GM12864 (cell line): ENCODE measurements around the gene HOXB4.

Experiments
- DNase-seq: peaks from one replicate; pipeline ENCODE4 v3.0.0-alpha.2; 2011; ENCODE audit warnings: low read depth
- H3K4me3 ChIP-seq: 2 replicates; pipeline ENCODE4 v1.5.1; 2011; ENCODE audit warnings: mild to moderate bottlenecking, low read depth, low read length, control low read depth
- TF ChIP-seq, protein P1 (sequence below): IDR thresholded peaks from 2 replicates; pipeline ENCODE4 v1.5.1; 2011; ENCODE audit warnings: low read depth, mild to moderate bottlenecking, moderate library complexity, low read length, control low read depth, inconsistent platforms; ENCODE audit errors: missing control alignments

HOXB4 gene

DNA sequence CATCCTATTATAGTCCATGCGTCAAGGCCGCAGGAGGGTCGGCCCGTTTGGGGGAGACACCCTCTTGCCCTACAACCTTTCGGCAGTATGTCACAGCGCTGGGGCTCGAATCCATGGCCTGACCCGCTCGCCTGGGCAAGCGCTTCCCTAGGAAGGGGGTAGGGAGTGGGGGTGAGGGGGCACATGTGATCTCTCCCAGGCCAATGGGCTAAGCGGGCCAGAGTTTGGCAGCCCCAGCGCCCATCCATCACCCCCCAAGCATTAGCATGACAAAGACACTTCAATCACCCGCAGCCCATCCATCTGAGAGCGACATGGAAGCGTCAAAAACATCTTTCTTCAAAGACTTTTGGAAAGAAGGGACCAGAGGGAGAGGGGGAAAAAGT lies 47.3 kb downstream of the HOXB4 start, which contains the start of gene HOXB1:
TSS of gene HOXB1 (minus strand) at position 125 of the 386 bp plus-strand sequence. CDS start at position 18, 107 bp downstream.
- no peak for DNase-seq
- TF ChIP-seq, protein P1, sequence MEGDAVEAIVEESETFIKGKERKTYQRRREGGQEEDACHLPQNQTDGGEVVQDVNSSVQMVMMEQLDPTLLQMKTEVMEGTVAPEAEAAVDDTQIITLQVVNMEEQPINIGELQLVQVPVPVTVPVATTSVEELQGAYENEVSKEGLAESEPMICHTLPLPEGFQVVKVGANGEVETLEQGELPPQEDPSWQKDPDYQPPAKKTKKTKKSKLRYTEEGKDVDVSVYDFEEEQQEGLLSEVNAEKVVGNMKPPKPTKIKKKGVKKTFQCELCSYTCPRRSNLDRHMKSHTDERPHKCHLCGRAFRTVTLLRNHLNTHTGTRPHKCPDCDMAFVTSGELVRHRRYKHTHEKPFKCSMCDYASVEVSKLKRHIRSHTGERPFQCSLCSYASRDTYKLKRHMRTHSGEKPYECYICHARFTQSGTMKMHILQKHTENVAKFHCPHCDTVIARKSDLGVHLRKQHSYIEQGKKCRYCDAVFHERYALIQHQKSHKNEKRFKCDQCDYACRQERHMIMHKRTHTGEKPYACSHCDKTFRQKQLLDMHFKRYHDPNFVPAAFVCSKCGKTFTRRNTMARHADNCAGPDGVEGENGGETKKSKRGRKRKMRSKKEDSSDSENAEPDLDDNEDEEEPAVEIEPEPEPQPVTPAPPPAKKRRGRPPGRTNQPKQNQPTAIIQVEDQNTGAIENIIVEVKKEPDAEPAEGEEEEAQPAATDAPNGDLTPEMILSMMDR, result no peak
- no peak within 1 kb of the TSS for H3K4me3 ChIP-seq

DNA sequence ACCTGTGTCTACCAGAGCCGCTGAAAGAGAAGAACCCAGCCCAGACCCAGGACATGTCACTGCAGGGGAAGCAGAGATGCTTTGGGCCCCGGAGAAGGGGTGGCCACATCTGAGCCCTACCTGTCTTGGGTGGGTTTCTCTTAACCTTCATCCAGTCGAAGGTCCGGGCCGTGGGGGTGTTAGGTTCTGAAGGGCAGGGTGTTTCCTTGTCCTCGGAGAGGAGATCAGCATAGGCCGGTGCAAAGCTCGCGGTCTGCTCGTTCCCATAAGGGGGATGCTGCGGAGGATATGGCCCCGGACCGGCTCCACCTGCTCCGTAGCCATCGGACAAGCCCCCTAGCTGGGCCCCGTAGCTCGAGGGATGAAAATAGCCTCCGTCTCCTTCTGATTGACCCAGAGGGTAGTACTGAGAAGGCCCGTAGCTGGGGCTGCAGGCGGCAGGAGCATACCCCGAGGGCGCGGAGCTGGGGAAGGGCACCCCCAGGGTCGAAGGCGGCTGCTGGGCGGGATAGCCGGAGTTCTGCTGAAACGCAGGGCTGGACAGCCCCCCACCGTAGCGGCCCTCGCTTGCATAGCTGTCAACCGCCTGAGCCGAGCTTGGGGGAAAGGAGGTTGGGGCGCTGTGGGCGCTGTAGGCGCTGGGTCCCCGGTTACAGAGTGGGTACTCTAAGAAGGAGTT lies 47.8 kb downstream of the HOXB4 start:
- TF ChIP-seq, protein P1, result no peak
- H3K4me3 ChIP-seq, result no peak overlapping the region

DNA sequence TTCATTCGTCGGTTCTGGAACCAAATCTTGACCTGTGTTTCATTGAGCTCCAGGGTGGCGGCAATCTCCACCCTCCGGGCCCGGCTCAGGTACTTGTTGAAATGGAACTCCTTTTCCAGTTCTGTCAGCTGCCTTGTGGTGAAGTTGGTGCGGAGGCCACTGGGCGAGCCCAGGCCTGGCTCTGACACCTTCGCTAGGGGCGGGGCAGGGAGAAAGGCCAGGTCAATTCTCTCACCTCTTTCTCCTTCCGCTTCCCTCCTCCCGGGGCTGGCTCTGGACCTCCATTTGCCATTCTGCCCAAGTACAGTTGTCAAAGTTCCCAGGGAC lies 48.5 kb downstream of the HOXB4 start:
- no peak overlapping the region for H3K4me3 ChIP-seq
- TF ChIP-seq, protein P1, result no peak
- no peak for DNase-seq

More for the DNA sequence above, 47.8 kb downstream of the HOXB4 start:
- DNase-seq, result no peak

GRCh38 chr17:48528936-48529682 lies 49.0 kb downstream of the HOXB4 start:
- H3K4me3 ChIP-seq, result no peak overlapping the region
- TF ChIP-seq, protein P1, result no peak
- DNase-seq, result no peak

DNA sequence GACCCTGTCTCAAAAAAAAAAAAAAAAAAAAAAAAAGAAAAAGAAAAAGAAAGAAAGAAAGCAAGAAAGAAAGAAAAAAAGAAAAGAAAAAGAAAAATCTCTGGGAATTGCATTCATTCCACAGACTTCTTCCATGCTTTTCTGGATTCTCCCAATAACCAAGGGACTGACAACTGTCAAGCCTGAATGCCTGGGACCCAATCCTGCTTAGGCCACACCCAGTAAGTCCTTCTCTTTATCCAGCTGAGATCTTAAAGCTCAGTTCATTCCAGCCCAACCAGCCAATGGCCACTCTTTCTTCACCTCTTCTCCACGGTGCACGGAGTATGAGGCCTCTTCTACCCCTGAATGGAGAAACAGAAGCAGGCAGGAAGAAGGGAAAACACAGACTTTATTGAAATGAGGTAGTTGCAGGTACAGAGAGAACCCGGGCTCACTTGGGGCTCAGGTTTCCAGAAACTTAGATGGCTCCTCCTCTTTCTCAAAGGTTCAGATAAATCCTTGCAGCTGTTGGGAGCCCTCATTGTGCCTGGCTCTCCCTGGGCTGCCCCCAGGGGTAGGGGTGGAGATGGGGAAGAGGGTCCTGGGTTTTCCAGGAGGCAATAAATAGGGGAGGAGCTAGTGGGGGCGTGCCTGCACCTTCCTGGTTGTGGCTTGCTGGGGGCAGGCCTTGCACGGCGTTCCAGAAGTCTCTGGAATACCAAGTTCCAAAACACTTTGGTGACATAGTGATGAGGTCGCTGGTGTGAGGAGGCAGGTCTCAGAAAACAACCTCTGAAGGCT lies 49.8 kb downstream of the HOXB4 start:
- DNase-seq, result no peak
- TF ChIP-seq, protein P1, result no peak
- H3K4me3 ChIP-seq, result no peak overlapping the region

GRCh38 chr17:48527547-48527932 lies 50.6 kb downstream of the HOXB4 start:
- DNase-seq, result no peak
- H3K4me3 ChIP-seq, result no peak overlapping the region
- TF ChIP-seq, protein P1, result no peak
